ENCODE measurements around the gene WEE2.

Gene WEE2

GRCh38 chr7:141696348-141696747 lies 11.8 kb upstream of the WEE2 start:
- no peak overlapping the region for H3K4me3 ChIP-seq (ENCODE audit: low read length)
- no peaks in the 10 kb centered on the region for H3K27me3 ChIP-seq (ENCODE audit: low read depth, low read length)
- peaks cover 64% of the 10 kb centered on the region for H4K20me1 ChIP-seq (ENCODE audit: insufficient read depth, low read length)
- no peaks in the 10 kb centered on the region for H3K36me3 ChIP-seq (replicated peaks; ENCODE audit: low read depth, low read length)
- peaks cover 51% of the 10 kb centered on the region for H3K79me2 ChIP-seq (ENCODE audit: low read length)
- H3K9me3 ChIP-seq (ENCODE audit: insufficient read depth, low read length), result no peaks in the 10 kb centered on the region
- TF ChIP-seq CTCF (IDR thresholded peaks at IDR 0.05; ENCODE audit: low read depth, low read length), result no peak
- TF ChIP-seq EZH2phosphoT487 (IDR thresholded peaks at IDR 0.05; ENCODE audit: low read depth), result no peak
- no peak overlapping the region for H3K9ac ChIP-seq (ENCODE audit: low read length)
- H3K4me2 ChIP-seq (ENCODE audit: low read length), result no peak overlapping the region
- H3K4me1 ChIP-seq (ENCODE audit: low read length), result peaks cover 19% of the 10 kb centered on the region
- H3K27ac ChIP-seq (ENCODE audit: low read length), result no peak overlapping the region
- H2AFZ ChIP-seq (ENCODE audit: low read depth, low read length), result no peak overlapping the region

GRCh38 chr7:141697211-141697871 lies 10.8 kb upstream of the WEE2 start:
- no peak overlapping the region for H3K4me3 ChIP-seq (ENCODE audit: low read length)
- no peak overlapping the region for H3K27ac ChIP-seq (ENCODE audit: low read length)
- no peaks in the 10 kb centered on the region for H3K36me3 ChIP-seq (replicated peaks; ENCODE audit: low read depth, low read length)
- peaks cover 19% of the 10 kb centered on the region for H3K4me1 ChIP-seq (ENCODE audit: low read length)
- no peak overlapping the region for H3K9ac ChIP-seq (ENCODE audit: low read length)
- H2AFZ ChIP-seq (ENCODE audit: low read depth, low read length), result no peak overlapping the region
- peaks cover 54% of the 10 kb centered on the region for H4K20me1 ChIP-seq (ENCODE audit: insufficient read depth, low read length)
- H3K79me2 ChIP-seq (ENCODE audit: low read length), result peaks cover 46% of the 10 kb centered on the region
- no peak overlapping the region for H3K4me2 ChIP-seq (ENCODE audit: low read length)
- H3K27me3 ChIP-seq (ENCODE audit: low read depth, low read length), result no peaks in the 10 kb centered on the region
- no peaks in the 10 kb centered on the region for H3K9me3 ChIP-seq (ENCODE audit: insufficient read depth, low read length)
- TF ChIP-seq EZH2phosphoT487 (IDR thresholded peaks at IDR 0.05; ENCODE audit: low read depth) (no peak), CTCF (IDR thresholded peaks at IDR 0.05; ENCODE audit: low read depth, low read length) (no peak)

DNA sequence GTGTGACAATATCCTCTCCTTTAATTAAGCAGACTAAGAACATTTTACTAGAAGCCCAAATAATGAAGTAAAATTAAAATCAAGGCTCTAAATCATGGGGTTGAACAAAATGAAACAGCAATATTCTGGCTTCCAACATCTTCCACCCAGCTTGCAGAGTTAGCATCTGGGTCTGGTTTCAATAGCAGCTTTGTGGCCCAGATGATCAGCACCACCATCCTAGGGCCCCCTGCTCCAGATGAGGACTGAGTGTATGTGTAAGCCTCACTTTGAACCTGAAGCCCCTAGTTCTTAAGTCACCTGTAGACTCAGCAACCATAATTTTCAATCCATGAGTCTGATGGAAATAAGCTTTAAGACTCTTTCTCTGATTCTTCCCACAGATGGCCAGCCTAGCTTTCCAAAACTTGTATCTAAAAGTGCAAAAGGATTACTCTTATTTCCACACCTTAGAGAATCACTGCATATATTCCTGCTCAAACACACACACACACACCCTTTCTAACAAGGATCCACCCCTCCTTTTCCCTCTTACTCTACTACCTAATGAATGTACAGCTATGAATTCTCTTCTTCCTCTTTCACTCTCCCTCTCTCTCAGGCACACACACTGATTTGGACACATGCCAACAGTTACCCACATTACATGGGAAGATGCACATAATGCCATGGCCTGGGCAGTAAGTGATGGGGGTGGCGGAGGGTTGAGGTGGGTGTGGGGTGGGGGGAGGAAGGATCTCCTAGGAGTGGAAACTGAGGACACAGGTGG lies 9.7 kb upstream of the WEE2 start:
- peak overlapping the region; percentile 15; the same call in 1 of the 2 replicates for H3K4me3 ChIP-seq (ENCODE audit: low read length)
- H3K4me2 ChIP-seq (ENCODE audit: low read length), result peak overlapping the region; percentile 43
- H3K9ac ChIP-seq (ENCODE audit: low read length), result no peak overlapping the region
- no peak overlapping the region for H3K27ac ChIP-seq (ENCODE audit: low read length)
- no peak overlapping the region for H2AFZ ChIP-seq (ENCODE audit: low read depth, low read length)
- no peaks in the 10 kb centered on the region for H3K36me3 ChIP-seq (replicated peaks; ENCODE audit: low read depth, low read length)
- H3K27me3 ChIP-seq (ENCODE audit: low read depth, low read length), result peaks cover 7% of the 10 kb centered on the region
- TF ChIP-seq CTCF (IDR thresholded peaks at IDR 0.05; ENCODE audit: low read depth, low read length) (no peak), EZH2phosphoT487 (IDR thresholded peaks at IDR 0.05; ENCODE audit: low read depth) (no peak)
- H4K20me1 ChIP-seq (ENCODE audit: insufficient read depth, low read length), result peaks cover 45% of the 10 kb centered on the region
- H3K4me1 ChIP-seq (ENCODE audit: low read length), result peaks cover 24% of the 10 kb centered on the region
- H3K79me2 ChIP-seq (ENCODE audit: low read length), result peaks cover 40% of the 10 kb centered on the region
- no peaks in the 10 kb centered on the region for H3K9me3 ChIP-seq (ENCODE audit: insufficient read depth, low read length)

DNA sequence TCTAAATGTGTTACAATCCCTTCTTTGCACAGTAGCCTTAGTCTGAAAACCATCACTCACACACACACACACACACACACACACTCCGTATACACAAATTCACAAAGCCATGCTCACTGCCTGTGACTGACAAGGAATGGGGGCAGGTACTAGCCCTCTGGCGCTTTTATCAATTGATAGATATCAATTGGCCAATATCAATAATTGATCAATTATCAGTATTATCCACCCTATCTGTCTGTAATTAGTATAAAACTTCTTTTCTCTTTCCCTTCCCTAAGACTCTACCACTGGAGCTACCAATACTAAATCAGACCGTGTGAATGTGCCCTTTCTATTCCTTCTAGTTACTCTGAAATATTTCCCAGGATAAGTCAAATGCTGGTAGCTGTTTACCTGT lies 8.3 kb upstream of the WEE2 start:
- H3K9ac ChIP-seq (ENCODE audit: low read length), result no peak overlapping the region
- no peaks in the 10 kb centered on the region for H3K36me3 ChIP-seq (replicated peaks; ENCODE audit: low read depth, low read length)
- H3K4me1 ChIP-seq (ENCODE audit: low read length), result peaks cover 24% of the 10 kb centered on the region
- H3K27me3 ChIP-seq (ENCODE audit: low read depth, low read length), result peaks cover 9% of the 10 kb centered on the region
- no peaks in the 10 kb centered on the region for H3K9me3 ChIP-seq (ENCODE audit: insufficient read depth, low read length)
- peaks cover 41% of the 10 kb centered on the region for H4K20me1 ChIP-seq (ENCODE audit: insufficient read depth, low read length)
- H3K4me2 ChIP-seq (ENCODE audit: low read length), result no peak overlapping the region
- no peak overlapping the region for H3K27ac ChIP-seq (ENCODE audit: low read length)
- H3K4me3 ChIP-seq (ENCODE audit: low read length), result no peak overlapping the region
- H3K79me2 ChIP-seq (ENCODE audit: low read length), result peaks cover 39% of the 10 kb centered on the region
- no peak for TF ChIP-seq EZH2phosphoT487 (IDR thresholded peaks at IDR 0.05; ENCODE audit: low read depth)
- no peak for TF ChIP-seq CTCF (IDR thresholded peaks at IDR 0.05; ENCODE audit: low read depth, low read length)
- H2AFZ ChIP-seq (ENCODE audit: low read depth, low read length), result no peak overlapping the region
